HCT116 (cell line): ENCODE measurements around the gene STON1. TPM values are rescaled to one million over a fixed set of nuclear protein-coding genes. Genes with fewer than 3 reads are reported as not detected.

ENCODE experiments used
- ATAC-seq: fragments of 200-7000 bp; cut with Tn5 transposase; 2 replicates; pipeline ENCODE4 v1.9.1; 2020; ENCODE audit warnings: mild to moderate bottlenecking, moderate library complexity
- BruUV-seq: library from RNA; stranded (reverse); fragments of 400-500 nt; replicated peaks from 2 replicates; lab custom pipeline; 2021; lab: Mats Ljungman, UMichigan
- CTCF ChIA-PET: fragments of 300-600 bp; sonication (Branson Sonifier 250); formaldehyde crosslinking; loops from one replicate; lab custom pipeline; 2021; ENCODE audit warnings: antibody characterized with exemption; lab: Charles Lee
- POLR2A ChIA-PET: fragments of 300-600, 350-600 bp; sonication (Branson Sonifier 250); formaldehyde crosslinking; loops from one replicate; lab custom pipeline; 2021; ENCODE audit warnings: antibody characterized with exemption; lab: Charles Lee
- RAD21 ChIA-PET, 2 experiments: fragments of 300-600 bp; sonication (Branson Sonifier 250); formaldehyde crosslinking; loops; one replicate each; lab custom pipeline; 2023; ENCODE audit warnings: low total read pairs in 2 of 2; ENCODE audit not compliant: uncharacterized antibody in 2 of 2, unreplicated experiment in 2 of 2, low non-redundant PET in 1 of 2; lab: Charles Lee
- DNase-seq: peaks from one replicate; pipeline ENCODE4 v3.0.0-alpha.2; 2010; ENCODE audit warnings: low read depth, low spot score
- H2AFZ ChIP-seq: fragments of 200-600 bp; shearing (Covaris generic), sonication (generic); 2 replicates; pipeline ENCODE4 v1.6.1; 2017; ENCODE audit warnings: low read depth, mixed run types, mixed read lengths, antibody characterized with exemption, low read length; ENCODE audit not compliant: poor library complexity, severe bottlenecking
- H3K27ac ChIP-seq: 2 replicates; pipeline ENCODE4 v1.5.1; 2012; ENCODE audit warnings: low read depth, low read length
- H3K27me3 ChIP-seq: fragments of 200-600 bp; sonication (generic); 2 replicates; pipeline ENCODE4 v1.6.1; 2016; ENCODE audit warnings: mixed run types, low read length, mixed read lengths; ENCODE audit not compliant: insufficient read depth
- H3K36me3 ChIP-seq, 2 experiments: fragments of 200-500 bp in 1 of 2; fragments of 200-600 bp in 1 of 2; sonication (Bioruptor generic) in 1 of 2; sonication (generic) in 1 of 2; 2 replicates each; pipeline versions ENCODE4 v1.5.1 to v1.6.1; 2014 to 2016; ENCODE audit warnings: low read length in 2 of 2, inconsistent platforms in 1 of 2, mixed read lengths in 1 of 2, mixed run types in 1 of 2; ENCODE audit not compliant: insufficient read depth in 2 of 2, control insufficient read depth in 1 of 2
- H3K4me1 ChIP-seq, 2 experiments: fragments of 200-600 bp in 1 of 2; sonication (generic) in 1 of 2; 2 replicates each; pipeline versions ENCODE4 v1.5.1 to v1.6.1; 2012 to 2017; ENCODE audit warnings: low read length in 2 of 2, inconsistent platforms in 1 of 2, mild to moderate bottlenecking in 1 of 2, mixed read lengths in 1 of 2, mixed run types in 1 of 2, moderate library complexity in 1 of 2; ENCODE audit not compliant: insufficient read depth in 2 of 2, control insufficient read depth in 1 of 2
- H3K4me2 ChIP-seq: fragments of 200-600 bp; sonication (generic); 2 replicates; pipeline ENCODE4 v1.6.1; 2017; ENCODE audit warnings: mixed run types, low read length, mixed read lengths
- H3K4me3 ChIP-seq, 2 experiments: fragments of 200-600 bp in 1 of 2; sonication (generic) in 1 of 2; replicated peaks in 1 of 2; 2 replicates each; pipeline ENCODE4 v1.5.1; 2011 to 2016; ENCODE audit warnings: low read length in 2 of 2, control low read depth in 1 of 2, low read depth in 1 of 2, mild to moderate bottlenecking in 1 of 2, mixed read lengths in 1 of 2, mixed run types in 1 of 2
- H3K79me2 ChIP-seq: fragments of 200-600 bp; sonication (generic); 2 replicates; pipeline ENCODE4 v1.6.1; 2017; ENCODE audit warnings: mild to moderate bottlenecking, mixed run types, low read length, moderate library complexity, mixed read lengths; ENCODE audit not compliant: insufficient read depth
- H3K9ac ChIP-seq: fragments of 200-600 bp; sonication (generic); 2 replicates; pipeline ENCODE4 v1.6.1; 2016; ENCODE audit warnings: low read length, mixed read lengths
- H3K9me2 ChIP-seq: fragments of 200-600 bp; sonication (generic), shearing (Covaris generic); 2 replicates; pipeline ENCODE4 v1.6.1; 2017; ENCODE audit warnings: mixed run types, mild to moderate bottlenecking, moderate library complexity; ENCODE audit not compliant: insufficient read depth
- H3K9me3 ChIP-seq, 2 experiments: fragments of 200-500 bp in 1 of 2; fragments of 200-600 bp in 1 of 2; sonication (Bioruptor generic) in 1 of 2; sonication (generic) in 1 of 2; 2 replicates each; pipeline ENCODE4 v1.6.1; 2014 to 2017; ENCODE audit warnings: low read length in 2 of 2, mixed read lengths in 2 of 2, inconsistent platforms in 1 of 2, low read depth in 1 of 2, mild to moderate bottlenecking in 1 of 2, mixed run types in 1 of 2, moderate library complexity in 1 of 2; ENCODE audit not compliant: control insufficient read depth in 1 of 2, insufficient read depth in 1 of 2
- H4K20me1 ChIP-seq: fragments of 200-600 bp; sonication (generic), shearing (Covaris generic); 2 replicates; pipeline ENCODE4 v1.6.1; 2017; ENCODE audit warnings: mixed run types, mild to moderate bottlenecking, moderate library complexity; ENCODE audit not compliant: insufficient read depth
- ATF3 ChIP-seq: IDR thresholded peaks from 2 replicates; pipeline ENCODE4 v1.6.1; 2012
- CBX3 ChIP-seq: IDR thresholded peaks from 2 replicates; pipeline ENCODE4 v1.6.1; 2012; ENCODE audit warnings: low read depth
- CEBPB ChIP-seq: IDR thresholded peaks from 2 replicates; pipeline ENCODE4 v1.6.1; 2012; ENCODE audit warnings: low read depth
- CTCF ChIP-seq, 3 experiments: fragments of 200-600 bp in 1 of 3; sonication (generic) in 1 of 3; IDR thresholded peaks in 2 of 3; conservative IDR thresholded peaks in 1 of 3; 2 replicates each; pipeline ENCODE4 v1.5.1; 2012 to 2017; ENCODE audit warnings: low read depth in 2 of 3, low read length in 2 of 3, antibody characterized with exemption in 1 of 3, borderline replicate concordance in 1 of 3, control low read depth in 1 of 3, mild to moderate bottlenecking in 1 of 3, mixed read lengths in 1 of 3, mixed run types in 1 of 3, moderate library complexity in 1 of 3; ENCODE audit not compliant: insufficient read depth in 1 of 3
- EGR1 ChIP-seq: IDR thresholded peaks from 2 replicates; pipeline ENCODE4 v1.6.1; 2012; ENCODE audit warnings: low read depth
- ELF1 ChIP-seq: IDR thresholded peaks from 2 replicates; pipeline ENCODE4 v1.6.1; 2012; ENCODE audit warnings: low read depth, borderline replicate concordance
- FOSL1 ChIP-seq: IDR thresholded peaks from 2 replicates; pipeline ENCODE4 v1.6.1; 2012; ENCODE audit warnings: low read depth
- MAX ChIP-seq: IDR thresholded peaks from 2 replicates; pipeline ENCODE4 v1.6.1; 2012
- POLR2A ChIP-seq: IDR thresholded peaks from 2 replicates; pipeline ENCODE4 v1.7.0; 2011; ENCODE audit warnings: borderline replicate concordance; ENCODE audit not compliant: insufficient read depth, insufficient read length; ENCODE audit errors: extremely low read depth
- POLR2AphosphoS5 ChIP-seq: IDR thresholded peaks from 2 replicates; pipeline ENCODE4 v1.6.1; 2011; ENCODE audit warnings: mild to moderate bottlenecking, low read depth, low read length, moderate library complexity
- REST ChIP-seq: IDR thresholded peaks from 2 replicates; pipeline ENCODE4 v1.6.1; 2012; ENCODE audit warnings: low read depth
- SIN3A ChIP-seq: IDR thresholded peaks from 2 replicates; pipeline ENCODE4 v1.6.1; 2012; ENCODE audit warnings: low read depth
- SRF ChIP-seq: IDR thresholded peaks from 2 replicates; pipeline ENCODE4 v1.6.1; 2012; ENCODE audit warnings: low read depth
- YY1 ChIP-seq: IDR thresholded peaks from 2 replicates; pipeline ENCODE4 v1.6.1; 2011; ENCODE audit warnings: low read length, low read depth, moderate library complexity, mild to moderate bottlenecking; ENCODE audit not compliant: insufficient replicate concordance; ENCODE audit errors: extremely low read depth
- ZFX ChIP-seq: fragments of 450-650 bp; IDR thresholded peaks from 2 replicates; pipeline ENCODE4 v1.6.1; 2017
- ZNF274 ChIP-seq: fragments of 200-500 bp; sonication (Bioruptor generic); IDR thresholded peaks from 2 replicates; pipeline ENCODE4 v1.6.1; 2014; ENCODE audit warnings: mild to moderate bottlenecking, low read depth, low read length, inconsistent platforms
- intact Hi-C: fragments of 100-400 bp; cut with micrococcal nuclease; formaldehyde crosslinking; loops from 2 replicates; pipeline ENCODE4 v1.10.0; 2022
- total RNA-seq: library from RNA; stranded (reverse); gene quantifications from one replicate; pipeline ENCODE4 v1.2.1, GENCODE V29; 2021; ENCODE audit not compliant: unreplicated experiment

STON1 gene
- total RNA-seq, 1 experiment from 2014 or later, result 1.4 TPM

- TF ChIP-seq CTCF (IDR thresholded peaks at IDR 0.05 in 2 of 3, conservative IDR thresholded peaks at IDR 0.05 in 1 of 3; ENCODE audit: borderline replicate concordance in 1 of 3, insufficient read depth in 1 of 3, low read depth in 2 of 3, low read length in 2 of 3) (no peak), ZFX (no peak)
Observed at GRCh38 chr2:48568547-48568946, 38.6 kb downstream of the STON1 start (continued).

- H3K4me1 ChIP-seq, result no peaks in the 10 kb centered on the region
- H3K9ac ChIP-seq, result no peak overlapping the region
- no peaks in the 10 kb centered on the region for H3K27me3 ChIP-seq
- no peaks in the 10 kb centered on the region for H4K20me1 ChIP-seq
- no peak overlapping the region for H2AFZ ChIP-seq
- BruUV-seq, result no TSS peak
- intact Hi-C loops, result no loop called here
- H3K9me2 ChIP-seq, result no peaks in the 10 kb centered on the region
- no peaks in the 10 kb centered on the region for H3K79me2 ChIP-seq
- ChIA-PET CTCF (no interaction called here), RAD21 (no interaction called here), POLR2A (no interaction called here)
- no peak overlapping the region for H3K27ac ChIP-seq
- no peaks in the 10 kb centered on the region for H3K36me3 ChIP-seq
- no peak overlapping the region for H3K4me3 ChIP-seq
- H3K9me3 ChIP-seq, result no peaks in the 10 kb centered on the region
- ATAC-seq, result no peak
- no peak for DNase-seq
- no peak overlapping the region for H3K4me2 ChIP-seq
- TF ChIP-seq ELF1 (no peak), FOSL1 (no peak), EGR1 (no peak), ZNF274 (no peak), YY1 (no peak), SIN3A (no peak), MAX (no peak), ATF3 (no peak), REST (no peak), POLR2AphosphoS5 (no peak), ZFX (no peak), CTCF (IDR thresholded peaks at IDR 0.05 in 2 of 3, conservative IDR thresholded peaks at IDR 0.05 in 1 of 3; ENCODE audit: borderline replicate concordance in 1 of 3, insufficient read depth in 1 of 3, low read depth in 2 of 3, low read length in 2 of 3) (no peak), POLR2A (no peak), CEBPB (no peak), SRF (no peak), CBX3 (no peak)
Observed at GRCh38 chr2:48569433-48569832, 39.5 kb downstream of the STON1 start.
